ENCODE measurements around the gene NAV2.

DNA sequence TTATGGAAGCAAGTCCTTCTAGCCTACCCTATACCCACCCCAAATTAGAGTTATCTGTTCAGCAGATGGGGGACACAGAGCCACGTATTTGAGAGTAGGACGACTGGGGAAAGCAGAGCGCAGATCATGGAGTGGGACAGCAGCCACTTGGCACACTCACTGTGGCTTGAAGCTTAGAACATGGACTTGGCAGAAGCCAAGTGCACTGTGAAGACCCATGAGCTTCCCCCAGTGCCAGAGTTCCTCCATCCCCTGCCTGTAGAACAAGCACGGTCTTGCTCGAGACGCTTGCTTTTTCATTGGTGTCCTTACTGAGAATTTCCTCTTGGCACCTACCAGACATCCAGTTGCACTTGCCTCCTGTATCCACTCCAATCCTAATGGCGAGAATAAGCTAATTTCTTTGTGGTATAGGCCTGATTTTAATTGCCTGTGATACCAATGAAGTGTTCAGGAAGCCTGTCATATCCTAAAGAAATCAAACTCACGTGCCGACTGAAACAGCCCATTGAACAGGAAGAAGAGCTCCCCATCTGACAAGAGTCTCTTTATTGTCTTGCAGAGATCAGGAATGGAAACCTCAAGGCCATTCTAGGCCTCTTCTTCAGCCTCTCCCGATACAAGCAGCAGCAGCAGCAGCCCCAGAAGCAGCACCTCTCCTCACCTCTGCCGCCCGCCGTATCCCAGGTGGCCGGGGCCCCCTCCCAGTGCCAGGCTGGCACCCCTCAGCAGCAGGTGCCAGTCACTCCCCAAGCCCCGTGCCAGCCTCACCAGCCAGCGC lies 166.9 kb downstream of the NAV2 start:
- TF ChIP-seq EZH2 (IDR thresholded peaks at IDR 0.05; ENCODE audit: low read depth, unreplicated experiment) (no peak), ETS1 (IDR thresholded peaks at IDR 0.05) (no peak), POLR2AphosphoS5 (IDR thresholded peaks at IDR 0.05; ENCODE audit: low read depth) (no peak), ZNF331 (CRISPR knock-in tag; IDR thresholded peaks at IDR 0.05; ENCODE audit: low read depth) (no peak), JUNB (IDR thresholded peaks at IDR 0.05; ENCODE audit: unreplicated experiment) (no peak)
- TF ChIP-seq, protein P1, sequence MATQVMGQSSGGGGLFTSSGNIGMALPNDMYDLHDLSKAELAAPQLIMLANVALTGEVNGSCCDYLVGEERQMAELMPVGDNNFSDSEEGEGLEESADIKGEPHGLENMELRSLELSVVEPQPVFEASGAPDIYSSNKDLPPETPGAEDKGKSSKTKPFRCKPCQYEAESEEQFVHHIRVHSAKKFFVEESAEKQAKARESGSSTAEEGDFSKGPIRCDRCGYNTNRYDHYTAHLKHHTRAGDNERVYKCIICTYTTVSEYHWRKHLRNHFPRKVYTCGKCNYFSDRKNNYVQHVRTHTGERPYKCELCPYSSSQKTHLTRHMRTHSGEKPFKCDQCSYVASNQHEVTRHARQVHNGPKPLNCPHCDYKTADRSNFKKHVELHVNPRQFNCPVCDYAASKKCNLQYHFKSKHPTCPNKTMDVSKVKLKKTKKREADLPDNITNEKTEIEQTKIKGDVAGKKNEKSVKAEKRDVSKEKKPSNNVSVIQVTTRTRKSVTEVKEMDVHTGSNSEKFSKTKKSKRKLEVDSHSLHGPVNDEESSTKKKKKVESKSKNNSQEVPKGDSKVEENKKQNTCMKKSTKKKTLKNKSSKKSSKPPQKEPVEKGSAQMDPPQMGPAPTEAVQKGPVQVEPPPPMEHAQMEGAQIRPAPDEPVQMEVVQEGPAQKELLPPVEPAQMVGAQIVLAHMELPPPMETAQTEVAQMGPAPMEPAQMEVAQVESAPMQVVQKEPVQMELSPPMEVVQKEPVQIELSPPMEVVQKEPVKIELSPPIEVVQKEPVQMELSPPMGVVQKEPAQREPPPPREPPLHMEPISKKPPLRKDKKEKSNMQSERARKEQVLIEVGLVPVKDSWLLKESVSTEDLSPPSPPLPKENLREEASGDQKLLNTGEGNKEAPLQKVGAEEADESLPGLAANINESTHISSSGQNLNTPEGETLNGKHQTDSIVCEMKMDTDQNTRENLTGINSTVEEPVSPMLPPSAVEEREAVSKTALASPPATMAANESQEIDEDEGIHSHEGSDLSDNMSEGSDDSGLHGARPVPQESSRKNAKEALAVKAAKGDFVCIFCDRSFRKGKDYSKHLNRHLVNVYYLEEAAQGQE (IDR thresholded peaks at IDR 0.05; ENCODE audit: unreplicated experiment), result no peak
- TF ChIP-seq, protein P2, sequence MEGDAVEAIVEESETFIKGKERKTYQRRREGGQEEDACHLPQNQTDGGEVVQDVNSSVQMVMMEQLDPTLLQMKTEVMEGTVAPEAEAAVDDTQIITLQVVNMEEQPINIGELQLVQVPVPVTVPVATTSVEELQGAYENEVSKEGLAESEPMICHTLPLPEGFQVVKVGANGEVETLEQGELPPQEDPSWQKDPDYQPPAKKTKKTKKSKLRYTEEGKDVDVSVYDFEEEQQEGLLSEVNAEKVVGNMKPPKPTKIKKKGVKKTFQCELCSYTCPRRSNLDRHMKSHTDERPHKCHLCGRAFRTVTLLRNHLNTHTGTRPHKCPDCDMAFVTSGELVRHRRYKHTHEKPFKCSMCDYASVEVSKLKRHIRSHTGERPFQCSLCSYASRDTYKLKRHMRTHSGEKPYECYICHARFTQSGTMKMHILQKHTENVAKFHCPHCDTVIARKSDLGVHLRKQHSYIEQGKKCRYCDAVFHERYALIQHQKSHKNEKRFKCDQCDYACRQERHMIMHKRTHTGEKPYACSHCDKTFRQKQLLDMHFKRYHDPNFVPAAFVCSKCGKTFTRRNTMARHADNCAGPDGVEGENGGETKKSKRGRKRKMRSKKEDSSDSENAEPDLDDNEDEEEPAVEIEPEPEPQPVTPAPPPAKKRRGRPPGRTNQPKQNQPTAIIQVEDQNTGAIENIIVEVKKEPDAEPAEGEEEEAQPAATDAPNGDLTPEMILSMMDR (conservative IDR thresholded peaks at IDR 0.05; ENCODE audit: low read depth in 2 of 2), result no peak

Data from GM23338 (cell line).